ENCODE results near the gene TRPV3.
A peak's percentile ranks its signal among the peaks of the same experiment; 100 is the strongest.

Gene TRPV3

DNA sequence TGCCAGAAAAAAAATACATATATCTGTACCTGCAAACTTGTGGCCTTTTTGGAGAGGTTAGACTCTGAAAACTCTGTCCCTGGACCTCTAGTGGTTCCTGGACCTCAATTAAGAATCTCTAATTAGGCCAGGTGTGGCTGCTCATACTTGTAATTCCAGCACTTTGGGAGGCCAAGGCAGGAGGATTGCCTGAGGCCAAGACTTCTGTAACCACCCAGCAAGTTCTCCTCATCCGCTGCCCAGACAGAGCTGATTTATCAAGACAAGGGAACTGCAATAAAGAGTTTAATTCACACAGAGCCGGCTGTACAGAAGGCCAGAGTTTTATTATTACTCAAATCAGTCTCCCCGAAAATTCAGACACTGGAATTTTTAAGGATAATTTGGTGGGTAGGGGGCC lies 77.6 kb downstream of the TRPV3 start:
- Histone ChIP-seq H3K4me3 (ENCODE audit: low read depth, low read length) (no peak overlapping the region), H3K27me3 (replicated peaks) (no peaks in the 10 kb centered on the region), H3K36me3 (replicated peaks) (no peaks in the 10 kb centered on the region), H3K27ac (no peak overlapping the region)
- TF ChIP-seq, protein P1, sequence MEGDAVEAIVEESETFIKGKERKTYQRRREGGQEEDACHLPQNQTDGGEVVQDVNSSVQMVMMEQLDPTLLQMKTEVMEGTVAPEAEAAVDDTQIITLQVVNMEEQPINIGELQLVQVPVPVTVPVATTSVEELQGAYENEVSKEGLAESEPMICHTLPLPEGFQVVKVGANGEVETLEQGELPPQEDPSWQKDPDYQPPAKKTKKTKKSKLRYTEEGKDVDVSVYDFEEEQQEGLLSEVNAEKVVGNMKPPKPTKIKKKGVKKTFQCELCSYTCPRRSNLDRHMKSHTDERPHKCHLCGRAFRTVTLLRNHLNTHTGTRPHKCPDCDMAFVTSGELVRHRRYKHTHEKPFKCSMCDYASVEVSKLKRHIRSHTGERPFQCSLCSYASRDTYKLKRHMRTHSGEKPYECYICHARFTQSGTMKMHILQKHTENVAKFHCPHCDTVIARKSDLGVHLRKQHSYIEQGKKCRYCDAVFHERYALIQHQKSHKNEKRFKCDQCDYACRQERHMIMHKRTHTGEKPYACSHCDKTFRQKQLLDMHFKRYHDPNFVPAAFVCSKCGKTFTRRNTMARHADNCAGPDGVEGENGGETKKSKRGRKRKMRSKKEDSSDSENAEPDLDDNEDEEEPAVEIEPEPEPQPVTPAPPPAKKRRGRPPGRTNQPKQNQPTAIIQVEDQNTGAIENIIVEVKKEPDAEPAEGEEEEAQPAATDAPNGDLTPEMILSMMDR (IDR thresholded peaks at IDR 0.05; ENCODE audit: low read depth, low read length, missing control alignments), result no peak
- in situ Hi-C loops (cut with HindIII; ENCODE audit: low pct_ligation_motif_present, low sequenced_read_pairs), result no loop called here
- no peak for DNase-seq

DNA sequence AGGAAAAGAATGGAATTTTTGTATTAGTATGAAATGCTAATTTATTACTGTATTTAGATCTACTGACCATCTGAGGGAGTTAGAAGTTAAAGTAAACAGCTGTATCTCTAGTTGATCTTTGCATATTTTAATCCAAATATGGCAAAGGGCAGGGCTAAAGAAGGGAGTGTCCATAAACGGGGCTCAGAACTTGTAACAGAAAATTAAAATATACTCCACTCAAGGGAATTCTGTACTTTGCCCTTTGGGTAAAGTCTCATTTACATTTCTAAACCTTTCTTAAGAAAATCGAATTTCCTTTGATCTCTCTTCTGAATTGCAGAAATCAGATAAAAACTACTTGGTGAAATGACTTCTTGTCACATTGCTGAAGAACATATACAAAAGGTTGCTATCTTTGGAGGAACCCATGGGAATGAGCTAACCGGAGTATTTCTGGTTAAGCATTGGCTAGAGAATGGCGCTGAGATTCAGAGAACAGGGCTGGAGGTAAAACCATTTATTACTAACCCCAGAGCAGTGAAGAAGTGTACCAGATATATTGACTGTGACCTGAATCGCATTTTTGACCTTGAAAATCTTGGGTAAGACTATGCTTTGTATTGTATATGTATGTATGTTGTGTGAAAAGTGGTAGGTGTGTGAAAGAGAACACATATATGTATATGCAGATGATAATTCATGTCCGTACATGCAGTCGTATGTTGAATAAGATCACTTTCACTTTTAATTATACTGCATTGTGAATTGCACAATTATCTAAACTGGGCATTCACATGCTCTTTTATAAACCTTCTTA lies 81.6 kb downstream of the TRPV3 start, which contains the start of gene ASPA:
Gene ASPA, plus strand, starts transcription at position 186 of the 799 bp plus-strand sequence. Its CDS starts 163 bp downstream, at position 349.
- Histone ChIP-seq H3K27me3 (replicated peaks) (no peaks in the 10 kb centered on the region), H3K27ac (no peak within 1 kb of the TSS), H3K36me3 (replicated peaks) (no peaks in the 10 kb centered on the region), H3K4me3 (ENCODE audit: low read depth, low read length) (peak within 1 kb of the TSS; percentile 41)
- in situ Hi-C loops (cut with HindIII; ENCODE audit: low pct_ligation_motif_present, low sequenced_read_pairs), result no loop called here
- no peak for DNase-seq
- TF ChIP-seq, protein P1 (IDR thresholded peaks at IDR 0.05; ENCODE audit: low read depth, low read length, missing control alignments), result no peak

DNA sequence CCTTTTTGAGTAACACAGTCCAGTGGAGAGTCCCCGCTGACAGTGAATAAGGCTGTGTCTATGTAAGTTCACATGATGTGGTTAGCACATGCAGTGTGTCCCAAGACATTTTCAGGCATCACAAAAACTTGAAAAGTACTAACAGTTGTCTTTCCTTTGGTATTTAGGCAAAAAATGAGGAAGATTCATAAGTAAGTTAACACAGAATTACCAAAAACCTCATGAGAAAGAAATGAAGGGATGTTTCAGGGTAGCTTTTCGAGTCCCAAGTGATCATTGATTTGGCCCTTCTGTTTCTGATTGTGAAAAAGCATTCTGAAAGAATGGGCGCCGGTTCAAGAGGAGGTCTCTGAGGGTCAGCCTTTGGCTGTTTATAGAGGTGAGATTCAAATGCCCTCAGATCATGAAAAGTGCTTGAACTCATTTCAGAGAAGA lies 82.3 kb downstream of the TRPV3 start:
- TF ChIP-seq, protein P1 (IDR thresholded peaks at IDR 0.05; ENCODE audit: low read depth, low read length, missing control alignments), result no peak

DNA sequence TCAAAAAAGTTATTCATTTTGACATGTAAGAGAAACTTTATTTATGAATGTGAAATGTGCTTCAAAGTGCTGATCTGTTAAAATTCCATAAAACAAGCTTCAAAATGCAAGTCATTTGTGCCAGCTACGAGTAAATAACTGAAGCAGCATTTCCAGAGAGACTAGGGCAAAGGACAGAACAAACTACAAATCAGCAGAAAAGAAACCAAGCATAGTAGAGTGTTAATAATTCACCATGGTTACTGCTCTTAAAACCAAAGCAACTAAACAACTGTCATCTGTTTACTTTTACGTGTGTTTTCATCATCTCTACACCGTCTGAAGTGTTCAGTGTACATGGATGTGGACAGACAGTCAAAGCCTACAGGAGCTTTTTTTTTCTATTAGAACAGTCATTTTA lies 83.4 kb downstream of the TRPV3 start:
- no peaks in the 10 kb centered on the region for H3K27me3 ChIP-seq (replicated peaks)
- in situ Hi-C loops (cut with HindIII; ENCODE audit: low pct_ligation_motif_present, low sequenced_read_pairs), result no loop called here
- H3K27ac ChIP-seq, result no peak overlapping the region
- TF ChIP-seq, protein P1 (IDR thresholded peaks at IDR 0.05; ENCODE audit: low read depth, low read length, missing control alignments), result no peak
- no peak overlapping the region for H3K4me3 ChIP-seq (ENCODE audit: low read depth, low read length)
- DNase-seq, result no peak
- no peaks in the 10 kb centered on the region for H3K36me3 ChIP-seq (replicated peaks)

More for the DNA sequence above, 82.3 kb downstream of the TRPV3 start:
- no peak overlapping the region for H3K27ac ChIP-seq
- DNase-seq, result no peak
- H3K4me3 ChIP-seq (ENCODE audit: low read depth, low read length), result no peak overlapping the region
- in situ Hi-C loops (cut with HindIII; ENCODE audit: low pct_ligation_motif_present, low sequenced_read_pairs), result no loop called here
- no peaks in the 10 kb centered on the region for H3K27me3 ChIP-seq (replicated peaks)
- no peaks in the 10 kb centered on the region for H3K36me3 ChIP-seq (replicated peaks)

DNA sequence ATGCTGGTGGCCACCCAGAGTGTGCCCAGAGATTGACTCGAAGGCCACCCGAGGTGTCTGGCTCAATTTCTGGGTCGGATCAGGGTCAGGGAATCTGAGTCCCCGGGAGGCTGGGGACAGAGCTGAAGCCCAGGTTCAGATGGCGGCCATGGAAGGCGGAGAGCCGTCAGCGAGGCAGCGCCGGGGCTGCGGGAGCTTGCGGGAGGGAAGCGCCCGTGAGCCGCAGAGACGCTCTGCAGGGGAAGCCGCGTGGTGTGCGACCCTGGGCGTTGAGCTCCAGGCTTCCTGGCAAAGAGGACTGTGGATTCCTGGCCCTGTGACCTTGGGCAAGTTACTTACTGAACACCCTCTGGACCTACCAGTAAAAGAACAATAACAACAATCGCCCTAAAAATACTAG lies 85.5 kb downstream of the TRPV3 start:
- no peaks in the 10 kb centered on the region for H3K36me3 ChIP-seq (replicated peaks)

More for the DNA sequence above, 85.5 kb downstream of the TRPV3 start:
- DNase-seq, result no peak
- Histone ChIP-seq H3K27me3 (replicated peaks) (no peaks in the 10 kb centered on the region), H3K27ac (no peak overlapping the region), H3K4me3 (ENCODE audit: low read depth, low read length) (no peak overlapping the region)
- TF ChIP-seq, protein P1 (IDR thresholded peaks at IDR 0.05; ENCODE audit: low read depth, low read length, missing control alignments), result no peak
- in situ Hi-C loops (cut with HindIII; ENCODE audit: low pct_ligation_motif_present, low sequenced_read_pairs), result no loop called here

Data from brain microvascular endothelial cell (primary cell).